BJ (cell line): ENCODE data around the gene PTPRG. TPM values are rescaled to one million over a fixed set of nuclear protein-coding genes. Genes with fewer than 3 reads are reported as not detected.
A peak's percentile ranks its signal among the peaks of the same experiment; 100 is the strongest.

Source experiments
- CTCF ChIA-PET: fragments of 350-600 bp; formaldehyde crosslinking; extraction: SDS; loops from one replicate; lab custom pipeline; 2021; ENCODE audit warnings: antibody characterized with exemption, inconsistent platforms; lab: Yijun Ruan, JAX
- POLR2A ChIA-PET: fragments of 300-600 bp; sonication (Branson Sonifier 250); formaldehyde crosslinking; extraction: SDS; loops from one replicate; lab custom pipeline; 2021; ENCODE audit warnings: antibody characterized with exemption; lab: Charles Lee
- DNase-seq: peaks from one replicate; pipeline ENCODE4 v3.0.0-alpha.2; 2011; ENCODE audit warnings: low read depth
- H3K27me3 ChIP-seq: 2 replicates; pipeline ENCODE4 v1.6.0; 2011; ENCODE audit warnings: low read length; ENCODE audit not compliant: control insufficient read depth, insufficient read depth
- H3K36me3 ChIP-seq: 2 replicates; pipeline ENCODE4 v1.5.1; 2011; ENCODE audit warnings: low read length; ENCODE audit not compliant: control insufficient read depth, insufficient read depth
- H3K4me3 ChIP-seq: 2 replicates; pipeline ENCODE4 v1.5.1; 2011; ENCODE audit warnings: low read depth, mild to moderate bottlenecking, control low read depth, low read length
- CTCF ChIP-seq: IDR thresholded peaks from 2 replicates; pipeline ENCODE4 v1.5.1; 2011; ENCODE audit warnings: low read depth, mild to moderate bottlenecking, control low read depth, inconsistent platforms, low read length, moderate library complexity; ENCODE audit not compliant: insufficient read depth
- polyA plus RNA-seq: library from polyadenylated mRNA; depleted of rRNA; stranded (reverse); fragments of >200 nt; gene quantifications from 2 replicates; pipeline ENCODE4 v1.2.3, GENCODE V29; 2011

Gene PTPRG
- polyA plus RNA-seq, 1 experiment: 20.8 TPM

- peak; percentile 87 for DNase-seq
- H3K4me3 ChIP-seq: no peak overlapping the region
- CTCF ChIA-PET: interaction anchor here (0.6 to 1.6 kb wide), 6 partner anchors 10 to 545 kb away, joined by 3 to 6 read pairs (median 4); no protein-coding TSS in a partner anchor
- no peaks in the 10 kb centered on the region for H3K27me3 ChIP-seq
- POLR2A ChIA-PET: interaction anchor here (1.2 kb wide), 1 partner anchor 13 kb away, joined by 4 read pairs; no protein-coding TSS in a partner anchor
- H3K36me3 ChIP-seq: no peaks in the 10 kb centered on the region
- peak; percentile 51 for TF ChIP-seq CTCF
These were observed 548.2 kb downstream of the PTPRG start for GRCh38 chr3:62109534-62109933.

DNA sequence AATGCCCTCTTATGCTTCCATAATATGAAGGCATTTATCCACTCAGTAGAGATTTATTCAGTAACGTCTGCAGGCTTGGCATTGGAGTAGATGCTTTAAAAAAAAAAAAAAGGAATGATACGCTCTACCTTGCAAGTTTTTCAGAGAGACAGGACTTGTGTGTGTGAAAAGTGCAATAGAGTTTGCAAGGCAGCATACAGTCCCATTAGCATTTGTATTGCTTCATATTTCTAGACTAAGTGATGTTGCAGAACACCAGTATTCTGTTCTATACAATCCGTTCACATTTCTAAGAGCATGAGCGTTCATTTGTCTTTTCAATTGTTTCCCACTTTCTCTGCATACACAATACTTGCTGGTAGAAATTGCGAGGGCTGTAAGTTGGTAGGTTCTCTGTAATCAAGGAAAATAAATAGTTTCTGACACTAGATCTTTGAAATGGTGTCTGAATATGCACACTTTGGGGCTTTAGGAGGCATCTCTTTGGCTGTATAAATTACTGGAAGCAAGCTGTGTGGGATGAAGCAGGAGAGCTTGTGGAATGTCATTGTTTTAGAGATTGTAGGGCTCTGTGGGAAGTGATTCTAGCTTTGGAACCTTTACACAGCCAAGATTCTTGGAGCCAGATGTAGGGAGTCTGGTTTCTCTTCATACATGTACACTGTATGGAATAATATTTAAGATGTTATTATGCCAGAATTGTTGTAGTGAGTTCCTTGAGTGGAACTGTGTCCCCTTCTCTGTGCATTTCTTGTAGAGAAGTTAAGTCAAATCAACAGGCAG lies 549.3 kb downstream of the PTPRG start:
- POLR2A ChIA-PET: no interaction called here
- no peak for DNase-seq
- TF ChIP-seq CTCF: no peak

GRCh38 chr3:62113092-62113491 lies 551.7 kb downstream of the PTPRG start:
- H3K36me3 ChIP-seq: no peaks in the 10 kb centered on the region
- H3K27me3 ChIP-seq: no peaks in the 10 kb centered on the region
- no peak overlapping the region for H3K4me3 ChIP-seq
- POLR2A ChIA-PET: no interaction called here
- no peak for DNase-seq
- CTCF ChIA-PET: no interaction called here
- TF ChIP-seq CTCF: no peak

More for the DNA sequence above, 549.3 kb downstream of the PTPRG start:
- Histone ChIP-seq H3K36me3 (no peaks in the 10 kb centered on the region), H3K27me3 (no peaks in the 10 kb centered on the region), H3K4me3 (no peak overlapping the region)
- CTCF ChIA-PET: interaction anchor here (0.7 to 1.2 kb wide), 3 partner anchors 21 to 255 kb away, joined by 3 to 4 read pairs (median 3); no protein-coding TSS in a partner anchor

- DNase-seq: no peak
- no peaks in the 10 kb centered on the region for H3K27me3 ChIP-seq
- H3K4me3 ChIP-seq: no peak overlapping the region
- ChIA-PET CTCF (no interaction called here), POLR2A (no interaction called here)
- no peaks in the 10 kb centered on the region for H3K36me3 ChIP-seq
- TF ChIP-seq CTCF: no peak
These were observed 553.4 kb downstream of the PTPRG start for GRCh38 chr3:62114763-62115162.

GRCh38 chr3:62117903-62118548 lies 556.7 kb downstream of the PTPRG start:
- ChIA-PET CTCF (no interaction called here), POLR2A (interaction anchor here (0.6 kb wide), 1 partner anchor 352 kb away, joined by 10 read pairs; no protein-coding TSS in a partner anchor)
- DNase-seq: no peak

More at GRCh38 chr3:62117903-62118548, 556.7 kb downstream of the PTPRG start:
- no peak overlapping the region for H3K4me3 ChIP-seq
- TF ChIP-seq CTCF: no peak
- no peaks in the 10 kb centered on the region for H3K36me3 ChIP-seq
- no peaks in the 10 kb centered on the region for H3K27me3 ChIP-seq
